ENCODE results near the gene ANKRD13A. TPM values are rescaled to one million over a fixed set of nuclear protein-coding genes. Genes with fewer than 3 reads are reported as not detected.

Gene ANKRD13A
- total and polyA plus RNA-seq, 2 of the 13 experiments (the other 11 are each of a cell fraction or from before 2014, with no cell fraction given) = 34.1 to 41.6 TPM

DNA sequence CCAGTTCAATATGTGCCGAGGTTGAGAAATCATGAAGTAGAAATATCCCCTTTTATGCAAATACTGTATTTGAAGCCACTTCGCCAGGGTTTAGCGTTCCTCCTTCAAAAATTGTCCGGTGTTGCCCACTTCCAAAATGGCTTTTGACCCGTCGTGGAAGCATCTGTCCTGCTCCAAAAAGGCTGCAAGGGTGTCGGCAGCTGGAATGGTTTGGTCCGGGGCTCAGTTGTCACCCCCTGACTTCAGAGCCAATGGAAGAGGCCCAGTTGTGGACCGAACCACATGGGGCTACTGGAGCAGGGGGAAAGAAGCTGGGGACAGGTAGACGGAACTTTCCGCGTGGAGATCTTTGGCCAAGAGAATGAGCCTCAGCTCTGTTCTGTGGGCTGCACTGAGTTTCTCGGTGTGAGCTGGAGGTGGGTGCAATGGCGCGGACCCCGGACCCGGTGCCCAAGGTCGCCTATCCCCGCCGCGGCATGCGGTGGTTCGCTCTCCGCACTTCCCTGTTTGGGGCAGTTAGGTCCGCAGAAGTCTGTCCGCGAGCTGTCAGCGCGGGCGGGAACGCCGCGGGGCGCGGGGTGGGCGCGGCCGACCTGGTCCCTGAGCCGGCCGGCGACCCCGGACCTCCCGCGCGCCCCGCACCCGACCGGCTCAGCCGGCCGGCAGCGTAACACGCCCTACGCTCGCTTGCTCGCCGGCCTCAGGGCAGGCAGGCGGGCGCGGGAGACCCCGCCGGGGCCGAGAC, at the start of gene ANKRD13A (continued):
- TF ChIP-seq EP300 (IDR thresholded peaks at IDR 0.05; ENCODE audit: low read depth in 2 of 2, low read length in 2 of 2) = peak in 1 of 2 experiments; percentile 14; a peak in 1 of 4 replicates
- TF ChIP-seq EP300 (CRISPR knock-in tag; IDR thresholded peaks at IDR 0.05; ENCODE audit: borderline replicate concordance) = no peak
- TF ChIP-seq, protein P1, sequence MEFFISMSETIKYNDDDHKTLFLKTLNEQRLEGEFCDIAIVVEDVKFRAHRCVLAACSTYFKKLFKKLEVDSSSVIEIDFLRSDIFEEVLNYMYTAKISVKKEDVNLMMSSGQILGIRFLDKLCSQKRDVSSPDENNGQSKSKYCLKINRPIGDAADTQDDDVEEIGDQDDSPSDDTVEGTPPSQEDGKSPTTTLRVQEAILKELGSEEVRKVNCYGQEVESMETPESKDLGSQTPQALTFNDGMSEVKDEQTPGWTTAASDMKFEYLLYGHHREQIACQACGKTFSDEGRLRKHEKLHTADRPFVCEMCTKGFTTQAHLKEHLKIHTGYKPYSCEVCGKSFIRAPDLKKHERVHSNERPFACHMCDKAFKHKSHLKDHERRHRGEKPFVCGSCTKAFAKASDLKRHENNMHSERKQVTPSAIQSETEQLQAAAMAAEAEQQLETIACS (CRISPR knock-in tag; IDR thresholded peaks at IDR 0.05) = no peak
- TF ChIP-seq ZNF142 (CRISPR knock-in tag; IDR thresholded peaks at IDR 0.05) = no peak; the same call in 1 of the 2 replicates
- peak; percentile 53; the same call in 1 of the 2 replicates for TF ChIP-seq ZNF784 (CRISPR knock-in tag; IDR thresholded peaks at IDR 0.05; ENCODE audit: borderline replicate concordance)
- TF ChIP-seq MED1 (CRISPR knock-in tag; IDR thresholded peaks at IDR 0.05) = peak; percentile 52; the same call in 1 of the 2 replicates
- TF ChIP-seq ZNF747 (CRISPR knock-in tag; IDR thresholded peaks at IDR 0.05; ENCODE audit: borderline replicate concordance) = no peak; the same call in 1 of the 2 replicates
- TF ChIP-seq ZNF383 (CRISPR knock-in tag; IDR thresholded peaks at IDR 0.05; ENCODE audit: borderline replicate concordance) = no peak
- TF ChIP-seq ZNF572 (CRISPR knock-in tag; IDR thresholded peaks at IDR 0.05) = peak; percentile 96
- no peak; the same call in 1 of the 2 replicates for TF ChIP-seq CREB1 (IDR thresholded peaks at IDR 0.05)
- TF ChIP-seq CREB1 (CRISPR knock-in tag; IDR thresholded peaks at IDR 0.05) = peak; percentile 42; the same call in 1 of the 2 replicates
- peak; percentile 31; the same call in 1 of the 2 replicates for TF ChIP-seq KDM5A (IDR thresholded peaks at IDR 0.05; ENCODE audit: borderline replicate concordance, low read length)
- TF ChIP-seq MLLT10 (CRISPR knock-in tag; IDR thresholded peaks at IDR 0.05) = no peak
- TF ChIP-seq NR1H2 (CRISPR knock-in tag; IDR thresholded peaks at IDR 0.05; ENCODE audit: borderline replicate concordance, low read depth) = peak; percentile 50; the same call in 1 of the 2 replicates
- TF ChIP-seq, protein P2, sequence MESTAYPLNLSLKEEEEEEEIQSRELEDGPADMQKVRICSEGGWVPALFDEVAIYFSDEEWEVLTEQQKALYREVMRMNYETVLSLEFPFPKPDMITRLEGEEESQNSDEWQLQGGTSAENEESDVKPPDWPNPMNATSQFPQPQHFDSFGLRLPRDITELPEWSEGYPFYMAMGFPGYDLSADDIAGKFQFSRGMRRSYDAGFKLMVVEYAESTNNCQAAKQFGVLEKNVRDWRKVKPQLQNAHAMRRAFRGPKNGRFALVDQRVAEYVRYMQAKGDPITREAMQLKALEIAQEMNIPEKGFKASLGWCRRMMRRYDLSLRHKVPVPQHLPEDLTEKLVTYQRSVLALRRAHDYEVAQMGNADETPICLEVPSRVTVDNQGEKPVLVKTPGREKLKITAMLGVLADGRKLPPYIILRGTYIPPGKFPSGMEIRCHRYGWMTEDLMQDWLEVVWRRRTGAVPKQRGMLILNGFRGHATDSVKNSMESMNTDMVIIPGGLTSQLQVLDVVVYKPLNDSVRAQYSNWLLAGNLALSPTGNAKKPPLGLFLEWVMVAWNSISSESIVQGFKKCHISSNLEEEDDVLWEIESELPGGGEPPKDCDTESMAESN (CRISPR knock-in tag; conservative IDR thresholded peaks at IDR 0.05) = peak; percentile 90

Measured in HepG2 (cell line).